DOHH2 (cell line): ENCODE data around the gene ZNF641.

Experiments
- H3F3A ChIP-seq: fragments of 200-600 bp; sonication (generic), shearing (Covaris generic); 2 replicates; pipeline ENCODE4 v1.6.0; 2016; ENCODE audit warnings: antibody characterized with exemption, mild to moderate bottlenecking; ENCODE audit not compliant: control insufficient read depth, insufficient read depth
- H3K27ac ChIP-seq: fragments of 200-600 bp; sonication (generic); 2 replicates; pipeline ENCODE4 v1.5.1; 2014; ENCODE audit warnings: low read depth, mild to moderate bottlenecking, low read length, moderate library complexity
- H3K27me3 ChIP-seq: fragments of 200-600 bp; sonication (generic); 2 replicates; pipeline ENCODE4 v1.6.1; 2014; ENCODE audit warnings: mild to moderate bottlenecking, low read length, mixed read lengths; ENCODE audit not compliant: control insufficient read depth
- H3K36me3 ChIP-seq: fragments of 200-600 bp; sonication (generic); 2 replicates; pipeline ENCODE4 v1.6.1; 2014; ENCODE audit warnings: mild to moderate bottlenecking, low read length, moderate library complexity, mixed read lengths; ENCODE audit not compliant: control insufficient read depth
- H3K4me1 ChIP-seq: fragments of 200-600 bp; sonication (generic); 2 replicates; pipeline ENCODE4 v1.6.1; 2014; ENCODE audit warnings: mild to moderate bottlenecking, low read length, mixed read lengths; ENCODE audit not compliant: control insufficient read depth
- H3K4me2 ChIP-seq: fragments of 200-600 bp; sonication (generic); 2 replicates; pipeline ENCODE4 v1.6.0; 2014; ENCODE audit warnings: mild to moderate bottlenecking, low read length, moderate library complexity
- H3K4me3 ChIP-seq: fragments of 200-600 bp; sonication (generic); 2 replicates; pipeline ENCODE4 v1.5.1; 2014; ENCODE audit warnings: mild to moderate bottlenecking, low read length, mixed read lengths
- H3K79me2 ChIP-seq: fragments of 200-600 bp; sonication (generic); 2 replicates; pipeline ENCODE4 v1.6.1; 2014; ENCODE audit warnings: mild to moderate bottlenecking, low read length, mixed read lengths; ENCODE audit not compliant: control insufficient read depth
- H3K9me2 ChIP-seq: fragments of 200-600 bp; sonication (generic); replicated peaks from 2 replicates; pipeline ENCODE4 v1.6.1; 2014; ENCODE audit warnings: mild to moderate bottlenecking, low read length, mixed read lengths; ENCODE audit not compliant: control insufficient read depth
- H3K9me3 ChIP-seq: fragments of 200-600 bp; sonication (generic); 2 replicates; pipeline ENCODE4 v1.6.1; 2014; ENCODE audit warnings: antibody characterized with exemption, low read length, mixed read lengths; ENCODE audit not compliant: control insufficient read depth, insufficient read depth
- H4K20me1 ChIP-seq: fragments of 200-600 bp; sonication (generic); 2 replicates; pipeline ENCODE4 v1.6.0; 2014; ENCODE audit warnings: low read depth, mild to moderate bottlenecking, antibody characterized with exemption, low read length, moderate library complexity; ENCODE audit not compliant: control insufficient read depth, insufficient read depth
- EZH2phosphoT487 ChIP-seq: fragments of 200-600 bp; sonication (generic); IDR thresholded peaks from 2 replicates; pipeline ENCODE4 v1.6.1; 2017; ENCODE audit warnings: borderline replicate concordance, mild to moderate bottlenecking, antibody characterized with exemption, low read length, moderate library complexity, mixed read lengths
- TF ChIP-seq, protein P1 (sequence below): fragments of 200-600 bp; sonication (generic); IDR thresholded peaks from one replicate; pipeline ENCODE4 v1.5.1; 2014; ENCODE audit warnings: antibody characterized with exemption, mild to moderate bottlenecking, low read depth, low read length; ENCODE audit not compliant: poor library complexity, severe bottlenecking

The ZNF641 gene

GRCh38 chr12:48300774-48301173 lies 49.9 kb downstream of the ZNF641 start:
- Histone ChIP-seq H3K36me3 (no peaks in the 10 kb centered on the region), H3K4me2 (no peak overlapping the region), H4K20me1 (no peaks in the 10 kb centered on the region), H3K79me2 (no peaks in the 10 kb centered on the region), H3K9me2 (no peaks in the 10 kb centered on the region), H3K27ac (no peak overlapping the region), H3K4me3 (no peak overlapping the region), H3K27me3 (no peaks in the 10 kb centered on the region), H3K9me3 (no peaks in the 10 kb centered on the region), H3F3A (no peaks in the 10 kb centered on the region), H3K4me1 (no peaks in the 10 kb centered on the region)
- TF ChIP-seq, protein P1, sequence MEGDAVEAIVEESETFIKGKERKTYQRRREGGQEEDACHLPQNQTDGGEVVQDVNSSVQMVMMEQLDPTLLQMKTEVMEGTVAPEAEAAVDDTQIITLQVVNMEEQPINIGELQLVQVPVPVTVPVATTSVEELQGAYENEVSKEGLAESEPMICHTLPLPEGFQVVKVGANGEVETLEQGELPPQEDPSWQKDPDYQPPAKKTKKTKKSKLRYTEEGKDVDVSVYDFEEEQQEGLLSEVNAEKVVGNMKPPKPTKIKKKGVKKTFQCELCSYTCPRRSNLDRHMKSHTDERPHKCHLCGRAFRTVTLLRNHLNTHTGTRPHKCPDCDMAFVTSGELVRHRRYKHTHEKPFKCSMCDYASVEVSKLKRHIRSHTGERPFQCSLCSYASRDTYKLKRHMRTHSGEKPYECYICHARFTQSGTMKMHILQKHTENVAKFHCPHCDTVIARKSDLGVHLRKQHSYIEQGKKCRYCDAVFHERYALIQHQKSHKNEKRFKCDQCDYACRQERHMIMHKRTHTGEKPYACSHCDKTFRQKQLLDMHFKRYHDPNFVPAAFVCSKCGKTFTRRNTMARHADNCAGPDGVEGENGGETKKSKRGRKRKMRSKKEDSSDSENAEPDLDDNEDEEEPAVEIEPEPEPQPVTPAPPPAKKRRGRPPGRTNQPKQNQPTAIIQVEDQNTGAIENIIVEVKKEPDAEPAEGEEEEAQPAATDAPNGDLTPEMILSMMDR, result no peak
- no peak for TF ChIP-seq EZH2phosphoT487

GRCh38 chr12:48296586-48297282 lies 54.0 kb downstream of the ZNF641 start:
- no peak overlapping the region for H3K4me3 ChIP-seq
- no peaks in the 10 kb centered on the region for H3K27me3 ChIP-seq
- no peak overlapping the region for H3K27ac ChIP-seq
- no peak overlapping the region for H3K4me2 ChIP-seq
- no peaks in the 10 kb centered on the region for H3F3A ChIP-seq
- H3K4me1 ChIP-seq, result no peaks in the 10 kb centered on the region
- TF ChIP-seq, protein P1, result no peak
- no peak for TF ChIP-seq EZH2phosphoT487
- no peaks in the 10 kb centered on the region for H3K36me3 ChIP-seq
- H3K79me2 ChIP-seq, result no peaks in the 10 kb centered on the region
- H3K9me3 ChIP-seq, result no peaks in the 10 kb centered on the region
- H3K9me2 ChIP-seq, result no peaks in the 10 kb centered on the region
- no peaks in the 10 kb centered on the region for H4K20me1 ChIP-seq

DNA sequence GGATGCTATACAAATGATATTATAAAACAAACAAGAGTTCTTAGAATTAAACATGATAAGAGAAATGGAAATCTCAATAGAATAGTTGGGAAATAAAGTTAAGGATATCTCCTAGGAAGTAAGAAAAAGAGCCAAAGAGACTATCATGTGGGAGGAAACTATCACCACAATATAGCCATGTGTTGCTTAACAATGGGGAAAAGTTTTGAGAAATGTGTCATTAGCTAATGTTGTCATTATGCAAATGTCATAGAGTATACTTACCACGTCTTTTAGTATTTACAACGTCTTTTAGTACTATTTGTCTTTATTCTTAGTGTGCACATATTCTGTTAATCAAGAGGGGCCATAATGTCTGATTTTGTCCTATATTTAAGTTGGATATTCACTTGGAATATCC lies 58.7 kb downstream of the ZNF641 start:
- Histone ChIP-seq H3K9me2 (no peaks in the 10 kb centered on the region), H3K27me3 (no peaks in the 10 kb centered on the region), H3K4me2 (no peak overlapping the region), H3K79me2 (no peaks in the 10 kb centered on the region), H3F3A (no peaks in the 10 kb centered on the region), H3K4me1 (no peaks in the 10 kb centered on the region), H4K20me1 (no peaks in the 10 kb centered on the region), H3K4me3 (no peak overlapping the region), H3K9me3 (no peaks in the 10 kb centered on the region), H3K36me3 (no peaks in the 10 kb centered on the region), H3K27ac (no peak overlapping the region)
- TF ChIP-seq EZH2phosphoT487, result no peak
- TF ChIP-seq, protein P1, result no peak
